SKM-1 treated with dmso at 0.1 percent for 144 hours (cell line): ENCODE results near the gene PDE4D.
"Not testable (repeated sequence)": the region's sequence is repeated elsewhere in the genome, so short reads cannot be mapped to it uniquely, and the experiment has no call there.

ENCODE experiments used
- DNase-seq: peaks from one replicate; lab custom pipeline; 2025; ENCODE audit not compliant: unreplicated experiment; lab: John Stamatoyannopoulos, UW

PDE4D gene

DNA sequence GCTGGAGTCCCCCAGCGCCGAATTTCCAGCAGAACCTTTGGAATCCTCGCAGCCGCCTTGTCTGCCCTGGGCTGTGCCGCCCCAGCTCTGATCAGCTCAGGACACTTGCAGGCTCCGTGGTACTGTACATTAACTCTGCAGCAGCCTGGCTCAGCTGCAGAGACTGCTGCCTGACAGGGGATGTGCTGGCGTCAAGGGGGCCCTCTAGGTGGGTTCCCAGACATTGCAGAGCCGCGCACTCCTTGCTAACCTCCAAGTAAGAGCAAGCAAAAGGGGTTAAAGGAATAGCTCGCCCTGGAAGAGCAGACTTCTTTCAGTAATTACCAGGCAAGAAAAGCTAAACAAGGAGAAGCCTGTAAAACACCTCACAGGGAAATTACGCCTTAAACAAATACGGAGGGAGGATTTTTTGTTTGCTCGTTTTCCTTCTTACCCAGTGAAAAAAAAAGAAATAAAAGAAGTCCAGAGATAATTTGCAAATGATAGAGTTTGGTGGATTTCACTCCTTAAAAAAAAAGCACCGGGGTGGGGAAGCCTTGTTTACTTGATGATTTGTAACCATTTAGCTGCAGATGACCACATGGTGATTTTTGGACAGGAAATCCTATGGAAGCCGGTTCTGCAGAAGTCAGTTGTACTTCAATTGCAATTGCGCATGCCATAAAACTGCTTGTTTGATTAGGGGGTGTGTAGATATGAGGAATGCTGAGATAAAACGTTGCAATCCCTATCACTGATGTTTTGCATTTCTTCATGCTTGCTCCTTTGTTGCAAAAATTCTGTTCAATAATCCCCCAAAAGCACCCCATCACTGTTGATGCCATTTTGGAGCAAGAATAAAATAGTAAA lies 305.8 kb downstream of the PDE4D start:
- no peak for DNase-seq

DNA sequence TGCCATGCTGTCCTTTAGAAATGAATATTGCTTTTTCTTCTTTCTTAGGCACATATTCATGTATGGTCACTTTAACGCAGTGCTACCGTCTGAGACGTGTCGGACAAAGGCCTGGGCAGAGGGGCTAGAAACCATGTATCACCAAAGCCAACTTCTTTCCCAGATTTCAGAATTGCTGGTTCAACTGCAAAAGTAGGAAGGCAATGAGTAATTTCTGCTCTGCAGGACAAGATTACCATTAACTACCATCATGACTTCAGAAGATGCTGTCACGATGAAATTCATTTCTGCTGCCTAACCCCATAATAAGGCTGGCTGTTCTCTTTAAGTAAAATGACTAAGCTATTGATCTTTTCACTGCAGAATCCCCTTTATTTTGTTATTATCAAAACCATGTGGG lies 306.7 kb downstream of the PDE4D start:
- DNase-seq: no peak

- no peak for DNase-seq
These were observed 308.4 kb downstream of the PDE4D start for GRCh38 chr5:59584858-59585846.

- DNase-seq: no peak
These were observed 309.5 kb downstream of the PDE4D start for GRCh38 chr5:59583810-59584562.

- no peak for DNase-seq
These were observed 310.2 kb downstream of the PDE4D start for GRCh38 chr5:59583151-59583809.

DNA sequence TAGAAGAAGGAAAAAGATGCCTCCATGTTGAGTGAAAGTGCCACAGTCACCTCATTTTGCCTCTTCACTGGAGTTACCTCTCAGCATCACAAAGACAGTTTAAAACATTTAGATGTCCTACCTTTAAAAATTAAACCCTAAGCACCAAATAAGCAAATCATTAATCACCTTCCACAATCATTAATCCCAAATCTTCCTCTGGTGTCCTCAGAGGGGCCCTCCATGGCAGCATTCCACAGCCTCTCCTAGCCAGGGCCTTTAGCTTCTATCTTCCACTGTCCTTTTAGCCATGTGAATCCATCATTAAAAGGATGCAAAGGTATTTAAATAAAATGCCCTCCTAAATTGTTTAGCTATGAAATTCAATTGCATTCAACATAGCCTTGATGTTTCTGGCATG lies 310.8 kb downstream of the PDE4D start:
- DNase-seq: no peak

GRCh38 chr5:59579824-59580167 lies 313.7 kb downstream of the PDE4D start:
- DNase-seq: no peak

- no peak for DNase-seq
These were observed 314.3 kb downstream of the PDE4D start for GRCh38 chr5:59579101-59579823.

GRCh38 chr5:59577485-59577884 lies 316.0 kb downstream of the PDE4D start:
- DNase-seq: no peak

GRCh38 chr5:59575648-59576445 lies 317.7 kb downstream of the PDE4D start:
- no peak for DNase-seq

- DNase-seq: not testable (repeated sequence)
These were observed 320.0 kb downstream of the PDE4D start for GRCh38 chr5:59573509-59573908.

DNA sequence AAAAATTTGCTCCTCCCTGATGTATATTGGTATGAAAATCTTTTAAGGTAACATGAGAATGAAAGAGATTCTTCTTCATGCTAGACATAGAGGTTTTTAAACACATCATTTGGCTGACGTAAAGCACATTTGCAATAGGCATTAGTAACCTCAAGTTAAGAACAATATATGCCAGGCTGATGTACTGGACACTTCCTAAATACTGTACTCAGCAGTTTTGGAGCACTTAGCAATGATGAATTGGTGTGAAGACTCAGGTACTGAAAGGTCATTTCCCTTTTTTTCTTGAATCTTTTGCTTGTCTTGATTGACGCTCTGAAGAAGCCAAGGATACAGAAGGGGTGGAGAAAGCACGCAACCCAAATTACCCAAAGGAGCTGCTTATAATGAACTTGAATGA lies 322.5 kb downstream of the PDE4D start:
- no peak for DNase-seq

- DNase-seq: no peak
These were observed 323.8 kb downstream of the PDE4D start for GRCh38 chr5:59569608-59570334.

- DNase-seq: no peak
These were observed 324.4 kb downstream of the PDE4D start for GRCh38 chr5:59569158-59569557.

DNA sequence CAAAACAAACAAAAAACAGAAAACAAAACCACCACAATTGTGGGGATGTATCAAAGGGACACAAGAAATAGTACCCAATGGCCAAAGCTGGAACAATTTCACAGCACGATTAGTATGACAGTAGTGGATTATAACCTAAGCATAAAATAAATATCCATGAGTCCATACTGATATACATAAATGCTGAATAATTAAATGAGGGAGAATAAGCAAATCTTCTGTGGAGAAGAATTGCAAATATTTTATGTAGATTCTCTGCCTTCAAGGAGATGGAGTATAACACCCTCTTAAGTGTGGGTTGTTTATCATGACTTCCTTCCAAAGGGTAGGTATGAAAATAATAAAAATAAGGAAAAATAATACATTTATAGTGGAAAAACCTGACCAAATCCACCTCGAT lies 325.4 kb downstream of the PDE4D start:
- DNase-seq: no peak

- no peak for DNase-seq
These were observed 328.0 kb downstream of the PDE4D start for GRCh38 chr5:59565551-59565950.

DNA sequence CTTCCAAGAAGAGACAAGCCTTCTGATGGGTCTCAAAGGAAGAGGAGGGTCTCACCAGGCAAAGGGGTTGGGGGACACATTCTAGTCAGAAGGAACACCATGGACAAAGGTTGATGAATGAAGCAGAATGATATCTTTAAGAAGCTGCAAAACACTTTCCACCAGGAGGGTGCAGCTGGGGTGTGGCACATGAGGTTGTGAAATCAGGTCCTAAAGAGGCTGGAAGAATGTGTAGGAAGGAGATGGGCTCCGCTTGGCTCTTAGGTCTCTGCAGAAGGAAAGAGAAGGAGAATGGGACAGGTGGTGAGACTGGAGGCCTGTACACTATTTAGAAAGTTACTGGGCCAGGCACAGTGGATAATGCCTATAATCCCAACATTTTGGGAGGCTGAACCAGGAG lies 328.6 kb downstream of the PDE4D start:
- no peak for DNase-seq

DNA sequence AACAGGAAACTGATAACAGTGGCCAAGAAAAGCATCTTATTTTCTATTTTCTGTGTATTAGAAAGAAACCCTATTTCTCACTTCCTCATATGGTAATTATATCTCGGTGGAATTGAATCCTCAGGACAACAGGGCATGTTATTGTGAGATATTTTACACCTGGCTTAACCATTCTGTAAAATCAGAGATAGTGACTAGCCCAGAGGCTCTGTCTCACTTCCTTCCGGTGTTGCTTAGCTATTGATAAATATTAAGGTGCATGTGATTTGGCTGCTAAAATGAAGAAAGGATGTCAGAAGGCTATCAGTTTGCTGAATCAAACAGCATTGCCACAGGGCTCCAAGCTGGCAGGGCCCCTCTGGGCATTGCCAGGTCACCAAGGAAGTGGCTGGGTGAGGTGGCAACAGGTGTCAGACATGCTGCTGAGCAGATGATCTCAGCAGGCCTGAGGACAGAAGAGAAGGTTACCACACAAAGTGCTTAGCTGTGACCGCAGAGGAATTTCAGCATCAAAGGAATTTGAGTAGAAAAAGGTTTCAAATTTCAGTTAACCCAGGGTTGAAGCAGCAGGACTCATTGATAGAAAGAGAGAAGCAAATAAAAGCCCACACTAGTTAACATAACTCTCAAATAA lies 330.7 kb downstream of the PDE4D start:
- no peak for DNase-seq
